HG02798 (cell line): ENCODE results near the gene CCN5.
A peak's percentile ranks its signal among the peaks of the same experiment; 100 is the strongest.

ENCODE experiments used
- ATAC-seq: cut with Tn5 transposase; IDR thresholded peaks from one replicate; pipeline ENCODE4 v1.9.1; 2021; ENCODE audit warnings: mild to moderate bottlenecking; ENCODE audit not compliant: unreplicated experiment, poor library complexity

Gene CCN5

DNA sequence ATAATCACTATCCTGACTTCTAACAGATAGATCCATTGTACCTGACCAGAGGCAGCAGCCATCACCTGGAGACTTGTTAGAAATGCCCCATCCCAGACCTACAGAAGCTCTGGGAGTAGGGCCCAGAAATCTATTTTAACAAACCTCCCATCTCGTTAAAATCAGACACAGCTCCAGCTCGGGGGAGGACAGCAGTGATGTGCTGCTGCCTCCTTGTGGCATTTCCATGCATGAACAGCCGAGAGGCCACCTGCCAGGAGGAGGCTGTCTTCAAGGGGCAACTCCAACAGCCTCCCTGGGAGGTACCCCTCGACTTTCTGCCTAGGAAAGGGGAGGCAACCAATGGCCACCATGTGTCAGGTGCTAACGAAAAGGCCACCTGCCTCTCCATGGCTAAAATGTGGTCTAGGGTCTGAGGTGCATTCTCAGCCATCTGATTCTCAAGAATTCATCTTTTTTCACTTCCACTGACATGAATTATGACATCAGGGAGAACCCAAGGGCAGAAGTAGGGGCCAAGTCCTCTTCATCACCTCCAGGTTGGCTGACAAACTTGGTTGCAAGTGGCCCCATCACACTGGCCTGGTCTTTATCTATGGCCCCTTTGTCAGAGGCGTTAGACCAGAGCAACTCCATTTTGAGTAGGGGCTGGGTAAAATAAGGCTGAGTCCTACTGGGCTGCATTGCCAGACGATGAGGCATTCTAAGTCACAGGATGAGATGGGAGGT is 18.3 kb downstream of the CCN5 start:
- ATAC-seq: peak; percentile 53

DNA sequence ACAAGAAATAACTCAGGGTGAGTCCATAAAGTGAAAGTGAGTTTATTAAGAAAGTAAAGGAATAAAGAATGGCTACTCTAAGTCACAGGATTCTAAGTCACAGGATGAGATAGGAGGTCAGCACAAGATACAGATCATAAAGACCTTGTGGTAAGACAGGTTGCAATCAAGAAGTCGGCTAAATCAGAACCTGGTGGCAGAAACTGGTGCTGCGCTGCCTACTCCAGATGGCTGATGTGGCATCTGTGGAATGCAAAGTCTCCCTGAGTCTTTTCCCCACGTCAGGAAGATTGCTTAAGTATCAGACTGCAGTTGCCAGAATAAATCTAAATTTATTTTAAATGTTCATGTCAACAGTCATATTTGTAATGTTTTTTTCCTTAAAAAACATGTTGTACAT is 19.8 kb downstream of the CCN5 start:
- ATAC-seq: no peak

DNA sequence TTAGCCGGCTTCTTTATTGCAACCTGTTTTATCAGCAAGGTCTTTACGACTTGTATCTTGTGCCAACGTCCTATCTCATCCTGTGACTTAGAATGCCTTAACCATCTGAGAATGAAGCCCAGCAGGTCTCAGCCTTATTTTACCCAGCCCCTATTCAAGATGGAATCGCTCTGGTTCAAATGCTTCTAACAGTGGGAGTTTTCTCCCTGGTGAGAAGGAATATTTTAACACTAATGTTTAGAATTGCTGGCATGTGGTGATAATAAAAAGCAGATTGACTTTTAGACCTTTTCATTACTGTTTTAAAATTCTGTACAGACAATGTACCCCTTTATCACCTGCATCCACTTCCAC is 20.6 kb downstream of the CCN5 start:
- ATAC-seq: no peak

- ATAC-seq: no peak
Observed at GRCh38 chr20:44736170-44737021, 21.2 kb downstream of the CCN5 start.

- no peak for ATAC-seq
Observed at GRCh38 chr20:44737116-44737515, 21.9 kb downstream of the CCN5 start.

- ATAC-seq: no peak
Observed at GRCh38 chr20:44738813-44739477, 23.8 kb downstream of the CCN5 start.

- no peak for ATAC-seq
Observed at GRCh38 chr20:44739942-44740341, 24.8 kb downstream of the CCN5 start.

DNA sequence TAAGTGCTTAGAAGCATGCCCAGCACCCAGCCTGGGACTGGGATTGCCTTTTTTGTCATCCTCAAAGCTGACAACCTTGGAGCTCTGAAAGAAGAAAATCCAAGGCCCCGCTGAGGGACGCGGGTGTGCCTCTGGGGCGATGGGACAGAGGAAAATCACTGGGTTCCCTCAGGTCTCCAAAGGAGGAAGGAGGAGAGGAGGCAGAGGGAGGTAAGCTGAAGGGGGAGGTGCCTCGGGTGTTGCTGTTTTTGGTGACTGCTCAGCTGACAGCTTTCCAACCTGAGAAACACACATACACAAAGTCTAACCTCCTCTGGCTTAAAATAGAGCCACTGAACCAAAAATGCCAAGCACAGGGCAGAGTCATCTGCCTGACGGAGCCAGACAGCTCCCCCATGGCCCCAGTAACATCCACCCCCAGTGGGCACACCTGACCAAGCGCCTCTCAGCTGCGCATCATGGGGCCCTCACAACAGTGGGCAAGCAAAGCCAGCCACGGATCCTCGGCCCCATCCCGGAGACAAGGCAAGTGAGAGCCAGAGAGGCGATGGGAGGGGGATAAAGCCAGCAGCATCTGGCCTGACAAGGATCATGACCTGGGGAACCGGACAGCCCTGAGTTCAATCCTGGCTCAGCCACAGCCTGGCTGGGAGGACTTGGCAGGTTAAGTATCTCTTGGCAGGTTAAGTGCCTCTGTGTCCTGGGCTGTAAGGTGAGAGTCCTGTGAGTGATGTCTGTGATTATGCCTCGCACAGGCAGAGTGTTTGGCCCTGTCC is 27.3 kb downstream of the CCN5 start:
- no peak for ATAC-seq

GRCh38 chr20:44743080-44743701 is 28.0 kb downstream of the CCN5 start:
- no peak for ATAC-seq

GRCh38 chr20:44743916-44744655 is 28.9 kb downstream of the CCN5 start:
- ATAC-seq: no peak

- no peak for ATAC-seq
Observed at GRCh38 chr20:44745122-44745597, 30.0 kb downstream of the CCN5 start.

- ATAC-seq: no peak
Observed at GRCh38 chr20:44745598-44746366, 30.6 kb downstream of the CCN5 start, which contains the start of gene KCNK15. Gene KCNK15 (plus strand): TSS chr20:44745865. CDS start chr20:44745911, 46 bp downstream.

GRCh38 chr20:44746367-44747165 is 31.4 kb downstream of the CCN5 start:
- no peak for ATAC-seq

GRCh38 chr20:44747166-44748004 is 32.2 kb downstream of the CCN5 start:
- no peak for ATAC-seq

DNA sequence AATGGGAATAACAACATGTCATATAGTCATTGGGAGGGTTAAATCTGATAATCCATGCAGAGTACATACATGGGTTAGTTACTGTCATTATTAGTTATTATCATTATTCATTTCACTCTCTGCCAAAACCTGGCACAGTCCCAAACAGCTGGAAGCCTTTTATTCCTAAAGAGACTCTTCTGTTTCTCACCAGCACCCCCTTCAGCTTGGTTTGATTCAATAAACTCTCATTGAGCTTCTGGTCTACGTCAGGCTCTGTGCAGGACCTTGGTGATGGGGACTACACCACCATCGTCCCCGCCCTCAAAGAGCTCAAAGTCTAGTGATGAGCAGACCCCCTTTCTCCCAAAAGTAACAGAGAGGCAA is 32.8 kb downstream of the CCN5 start:
- ATAC-seq: no peak

- no peak for ATAC-seq
Observed at GRCh38 chr20:44750081-44750805, 35.1 kb downstream of the CCN5 start.
